ENCODE measurements around the gene MBP. TPM values are rescaled to one million over a fixed set of nuclear protein-coding genes. Genes with fewer than 3 reads are reported as not detected.

MBP gene
- total and polyA plus RNA-seq, 2 donors (not counting 3 experiments of a cell fraction or from before 2014, with no cell fraction given): 1.7 to 2.3 TPM

GRCh38 chr18:77098029-77098428 lies 34.6 kb downstream of the MBP start:
- DNase-seq (ENCODE audit: low read depth, low spot score) (no peak), FAIRE-seq (no peak)
- intact Hi-C loops (cut with micrococcal nuclease) (no loop called here), dilution Hi-C loops (cut with MboI; ENCODE audit: extremely low pct_ligation_motif_present, low sequenced_read_pairs) (no loop called here)
- no peak overlapping the region for H3K27ac ChIP-seq (ENCODE audit: insufficient read depth, low read depth, low read length)
- CTCF ChIA-PET: interaction anchor here (0.9 to 1.3 kb wide), 2 partner anchors 25 to 111 kb away, joined by 3 to 4 read pairs; no protein-coding TSS in a partner anchor
- no peaks in the 10 kb centered on the region for H3K27me3 ChIP-seq (ENCODE audit: control insufficient read depth in 2 of 2, insufficient read depth in 2 of 2, low read length in 2 of 2)
- H3K4me3 ChIP-seq (replicated peaks in 1 of 3; ENCODE audit: insufficient read depth in 1 of 3, low read depth in 1 of 3, low read length in 3 of 3): no peak overlapping the region
- no peaks in the 10 kb centered on the region for H3K36me3 ChIP-seq (ENCODE audit: control insufficient read depth in 2 of 2, extremely low read depth in 1 of 2, insufficient read depth in 2 of 2, low read length in 2 of 2)
- H3K4me1 ChIP-seq (ENCODE audit: control insufficient read depth, extremely low read depth, insufficient read depth, low read length): peaks cover 28% of the 10 kb centered on the region
- BruUV-seq (replicated peaks): no TSS peak
- no peak overlapping the region for H3K4me2 ChIP-seq (ENCODE audit: insufficient read depth, low read length)
- TF ChIP-seq CTCF (IDR thresholded peaks at IDR 0.05; ENCODE audit: extremely low read depth in 1 of 2, insufficient read depth in 1 of 2, low read depth in 1 of 2, low read length in 2 of 2) (no peak), EZH2 (IDR thresholded peaks at IDR 0.05; ENCODE audit: borderline replicate concordance, low read depth, low read length, severe bottlenecking) (no peak), JUN (IDR thresholded peaks at IDR 0.05; ENCODE audit: borderline replicate concordance, insufficient read depth, insufficient read length, low read depth) (no peak), FOS (IDR thresholded peaks at IDR 0.05; ENCODE audit: borderline replicate concordance, insufficient read depth, low read length) (no peak), MAX (IDR thresholded peaks at IDR 0.05; ENCODE audit: insufficient read depth, insufficient read length) (no peak), MYC (IDR thresholded peaks at IDR 0.05; ENCODE audit: low read depth, low read length) (no peak), POLR2AphosphoS5 (IDR thresholded peaks at IDR 0.05; ENCODE audit: insufficient read depth, low read depth, low read length) (no peak), GATA2 (IDR thresholded peaks at IDR 0.05; ENCODE audit: insufficient read depth, insufficient read length, low read depth, low read length) (no peak), POLR2A (IDR thresholded peaks at IDR 0.05; ENCODE audit: low read depth, low read length) (no peak)
- no peak overlapping the region for H3K9ac ChIP-seq (replicated peaks; ENCODE audit: extremely low read depth, insufficient read depth, low read length)
- no peaks in the 10 kb centered on the region for H4K20me1 ChIP-seq (replicated peaks; ENCODE audit: control insufficient read depth, extremely low read depth, insufficient read depth, low read length)
- H2AFZ ChIP-seq (ENCODE audit: low read depth, low read length): no peak overlapping the region
- H3K79me2 ChIP-seq (ENCODE audit: control insufficient read depth, insufficient read depth, low read length): no peaks in the 10 kb centered on the region
- POLR2A ChIA-PET: no interaction called here
- no peaks in the 10 kb centered on the region for H3K9me1 ChIP-seq (replicated peaks; ENCODE audit: control insufficient read depth, extremely low read depth, insufficient read depth, low read length)
- no peaks in the 10 kb centered on the region for H3K9me3 ChIP-seq (replicated peaks; ENCODE audit: control insufficient read depth, insufficient read depth, low read length)

Data from endothelial cell of umbilical vein (primary cell).